Measurements from ENCODE around the gene GEMIN7. TPM values are rescaled to one million over a fixed set of nuclear protein-coding genes. Genes with fewer than 3 reads are reported as not detected.
A peak's percentile ranks its signal among the peaks of the same experiment; 100 is the strongest.

GEMIN7 gene
- total and polyA plus RNA-seq, 2 of the 13 experiments (the other 11 are each of a cell fraction or from before 2014, with no cell fraction given): 24.1 to 30.6 TPM

- TF ChIP-seq HOXA3 (CRISPR knock-in tag; IDR thresholded peaks at IDR 0.05): peak; percentile 50
- TF ChIP-seq ZMYM3 (CRISPR knock-in tag; IDR thresholded peaks at IDR 0.05): no peak; the same call in 1 of the 2 replicates
- TF ChIP-seq ZNF225 (CRISPR knock-in tag; IDR thresholded peaks at IDR 0.05): 0 out of 2 replicates have a peak, but pooled peaks have one; percentile 10
- TF ChIP-seq ZNF18 (CRISPR knock-in tag; IDR thresholded peaks at IDR 0.05; ENCODE audit: insufficient replicate concordance): no peak
- no peak for TF ChIP-seq ZNF780A (CRISPR knock-in tag; IDR thresholded peaks at IDR 0.05)
- no peak for TF ChIP-seq RCOR2 (CRISPR knock-in tag; IDR thresholded peaks at IDR 0.05)
- TF ChIP-seq IRF1 (CRISPR knock-in tag; IDR thresholded peaks at IDR 0.05; ENCODE audit: low read depth): no peak
- no peak for TF ChIP-seq MED8 (CRISPR knock-in tag; IDR thresholded peaks at IDR 0.05; ENCODE audit: insufficient replicate concordance)
- no peak; the same call in 1 of the 2 replicates for TF ChIP-seq SNAI1 (CRISPR knock-in tag; IDR thresholded peaks at IDR 0.05; ENCODE audit: borderline replicate concordance)
- TF ChIP-seq KDM2A (CRISPR knock-in tag; IDR thresholded peaks at IDR 0.05; ENCODE audit: borderline replicate concordance, low read depth): no peak
- TF ChIP-seq MZF1 (CRISPR knock-in tag; IDR thresholded peaks at IDR 0.05; ENCODE audit: borderline replicate concordance): no peak
- TF ChIP-seq ZNF580 (CRISPR knock-in tag; IDR thresholded peaks at IDR 0.05; ENCODE audit: borderline replicate concordance, low read depth): 0 out of 2 replicates have a peak, but pooled peaks have one; percentile 44
- no peak for TF ChIP-seq ZKSCAN8 (CRISPR knock-in tag; IDR thresholded peaks at IDR 0.05; ENCODE audit: borderline replicate concordance)
- TF ChIP-seq SUZ12 (IDR thresholded peaks at IDR 0.05; ENCODE audit: low read depth, low read length): no peak
- no peak for TF ChIP-seq ADNP (CRISPR knock-in tag; IDR thresholded peaks at IDR 0.05)
- 0 out of 2 replicates have a peak, but pooled peaks have one; percentile 30 for TF ChIP-seq SKIL (CRISPR knock-in tag; IDR thresholded peaks at IDR 0.05; ENCODE audit: borderline replicate concordance)
- no peak for TF ChIP-seq SP2 (CRISPR knock-in tag; IDR thresholded peaks at IDR 0.05)
- TF ChIP-seq GTF2F1 (IDR thresholded peaks at IDR 0.05; ENCODE audit: low read length): no peak
- peak; percentile 24; the same call in 1 of the 2 replicates for TF ChIP-seq RXRA (CRISPR knock-in tag; IDR thresholded peaks at IDR 0.05)
- TF ChIP-seq ZNF326 (CRISPR knock-in tag; IDR thresholded peaks at IDR 0.05; ENCODE audit: borderline replicate concordance): no peak
- no peak for TF ChIP-seq FOXP4 (CRISPR knock-in tag; IDR thresholded peaks at IDR 0.05)
- no peak for TF ChIP-seq GZF1 (CRISPR knock-in tag; IDR thresholded peaks at IDR 0.05)
- no peak for TF ChIP-seq ZNF747 (CRISPR knock-in tag; IDR thresholded peaks at IDR 0.05; ENCODE audit: borderline replicate concordance)
Observed at GRCh38 chr19:45097776-45098520, 18.9 kb downstream of the GEMIN7 start (continued).
